Pancreas (tissue), 10 donors: ENCODE measurements around the gene RBM25. TPM values are rescaled to one million over a fixed set of nuclear protein-coding genes. Genes with fewer than 3 reads are reported as not detected.
A peak's percentile ranks its signal among the peaks of the same experiment; 100 is the strongest.
"Not testable (repeated sequence)": the region's sequence is repeated elsewhere in the genome, so short reads cannot be mapped to it uniquely, and the experiment has no call there.

Experiments used
- ATAC-seq, 4 donors: fragments of 200-7000 bp; cut with Tn5 transposase; one replicate each; pipeline versions ENCODE4 v1.8.0 to v1.9.1; 2020; ENCODE audit warnings: mild to moderate bottlenecking in 4 of 4, moderate library complexity in 4 of 4
- DNase-seq, 6 donors: peaks; one replicate each; pipeline ENCODE4 v3.0.0-alpha.2; 2020
- FAIRE-seq: peaks from 2 replicates; lab custom pipeline; 2012; peaks lifted over from hg19 to GRCh38; lab: Jason Lieb, UNC
- H3K27ac ChIP-seq, 4 donors: fragments of 200-600 bp; sonication (generic); 1 replicate in 3 of 4; 2 replicates in 1 of 4; pipeline versions ENCODE4 v1.5.0 to v1.8.0; 2020
- H3K27me3 ChIP-seq, 4 donors: fragments of 200-600 bp; one replicate each; pipeline ENCODE4 v1.8.0; 2021
- H3K36me3 ChIP-seq, 3 donors: fragments of 200-600 bp; sonication (generic) in 1 of 3; one replicate each; pipeline versions ENCODE4 v1.5.0 to v1.8.0; 2020 to 2021
- H3K4me1 ChIP-seq, 3 donors: fragments of 200-600 bp; one replicate each; pipeline ENCODE4 v1.8.0; 2021
- H3K4me3 ChIP-seq, 4 donors: fragments of 200-600 bp; sonication (generic) in 2 of 4; one replicate each; pipeline versions ENCODE4 v1.5.0 to v1.8.0; 2020 to 2021
- H3K9me3 ChIP-seq, 4 donors: fragments of 200-600 bp; one replicate each; pipeline ENCODE4 v1.8.0; 2021
- WGBS, 2 donors: extraction: QIAGEN DNeasy Blood & Tissue Kit; methylation state at CpG; one replicate each; pipeline ENCODE4 v1.1.7; 2013; 5-methylcytosine and 5-hydroxymethylcytosine counted together
- intact Hi-C, 3 donors: fragments of 100-400 bp; cut with DNase I; formaldehyde crosslinking; loops; one replicate each; pipeline versions ENCODE4 v1.11.1 to v1.14.2; 2022
- polyA plus RNA-seq, 2 donors: library from polyadenylated mRNA; stranded (reverse); fragments of 200-250 nt; gene quantifications; one replicate each; pipeline ENCODE4 v1.2.3, GENCODE V29; 2013
- total RNA-seq, 6 donors: library from RNA; stranded (reverse); fragmentation: NEBNext Ultra II Directional in 4 of 6; extraction: Animal tissue kit (Norgen Biotek cat#: 25700) in 4 of 6; gene quantifications; one replicate each; pipeline versions ENCODE4 v1.2.1 to v1.2.4, GENCODE V29; 2021 to 2023
- TF ChIP-seq, protein P1 (sequence below), 4 donors: fragments of 200-600 bp; sonication (generic) in 3 of 4; IDR thresholded peaks; one replicate each; pipeline versions ENCODE4 v1.5.0 to v1.8.0; 2021; ENCODE audit warnings: antibody characterized with exemption in 4 of 4
- donor health status: healthy with polysubstance abuse.
- donor health status: DM: no; HTN: no; CAD: no; lungs with moderate emphysema.
- donor health status: DM: no; HTN: no; CAD: no.
- donor health status: control.
- donor health status: control.
- donor health status: Bipolar disorder and iron deficiency.
- donor health status: DM: yes; HTN: yes; CAD: no.
- donor health status: DM: no; HTN: no; CAD: no.
- donor health status: DM: no; HTN: no; CAD: no.
- donor health status: DM: yes; HTN: yes; CAD: no.

The RBM25 gene
- total RNA-seq (10 to 100 TPM; 22.7 to 39.6 (median 28.4) TPM), polyA plus RNA-seq (10 to 100 TPM; 52.5 to 62.8 TPM)

DNA sequence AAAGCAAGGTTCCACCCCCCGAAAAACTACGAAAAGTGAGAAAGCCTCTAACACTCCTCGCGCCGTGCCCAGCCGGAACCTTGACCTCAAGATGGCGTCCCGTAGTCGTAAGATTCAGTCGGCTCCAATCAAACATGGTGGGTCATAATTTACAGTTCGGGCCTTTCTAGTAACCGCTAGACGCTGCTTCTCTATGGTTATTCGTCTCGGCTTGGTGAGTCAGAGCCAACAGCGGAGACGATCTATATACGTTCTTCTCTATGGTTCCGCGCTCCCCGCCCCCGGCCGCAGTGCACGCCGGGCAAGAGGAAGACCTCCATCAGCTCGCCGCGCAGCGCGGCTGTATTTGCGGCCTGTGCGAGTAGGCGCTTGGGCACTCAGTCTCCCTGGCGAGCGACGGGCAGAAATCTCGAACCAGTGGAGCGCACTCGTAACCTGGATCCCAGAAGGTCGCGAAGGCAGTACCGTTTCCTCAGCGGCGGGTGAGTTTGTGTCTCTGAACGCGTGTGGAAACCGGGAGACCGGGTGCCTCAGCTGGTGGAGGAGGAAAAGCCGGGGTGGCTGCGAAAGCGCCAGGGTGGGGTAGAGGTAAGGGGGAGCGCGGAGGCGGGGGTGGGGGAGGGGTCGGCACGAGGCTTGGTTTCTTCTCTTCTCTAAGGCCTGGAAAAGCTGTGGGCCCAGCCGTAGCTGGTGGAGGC lies at the start of gene RBM25:
Gene RBM25 (plus strand): TSS at position 311 of the 698 bp plus-strand sequence. CDS start 13,108 bp downstream, outside the sequence.
- peak; percentile 96 to 99 (median 97) for ATAC-seq
- peak; percentile 94 to 97 (median 96) for DNase-seq
- FAIRE-seq = peak; percentile 97
- intact Hi-C loops = no loop called here
- H3K36me3 ChIP-seq = no peaks in the 10 kb centered on the region
- H3K4me3 ChIP-seq = peak within 1 kb of the TSS; percentile 59 to 82 (median 80)
- no peaks in the 10 kb centered on the region for H3K9me3 ChIP-seq
- H3K4me1 ChIP-seq = peaks cover 10 to 30% (median 10%) of the 10 kb centered on the region in 3 donors
- 0 to 1% methylated on average over 56 to 57 of the region's 57 CpGs for WGBS, 2 donors
- H3K27me3 ChIP-seq = no peaks in the 10 kb centered on the region
- TF ChIP-seq, protein P1, sequence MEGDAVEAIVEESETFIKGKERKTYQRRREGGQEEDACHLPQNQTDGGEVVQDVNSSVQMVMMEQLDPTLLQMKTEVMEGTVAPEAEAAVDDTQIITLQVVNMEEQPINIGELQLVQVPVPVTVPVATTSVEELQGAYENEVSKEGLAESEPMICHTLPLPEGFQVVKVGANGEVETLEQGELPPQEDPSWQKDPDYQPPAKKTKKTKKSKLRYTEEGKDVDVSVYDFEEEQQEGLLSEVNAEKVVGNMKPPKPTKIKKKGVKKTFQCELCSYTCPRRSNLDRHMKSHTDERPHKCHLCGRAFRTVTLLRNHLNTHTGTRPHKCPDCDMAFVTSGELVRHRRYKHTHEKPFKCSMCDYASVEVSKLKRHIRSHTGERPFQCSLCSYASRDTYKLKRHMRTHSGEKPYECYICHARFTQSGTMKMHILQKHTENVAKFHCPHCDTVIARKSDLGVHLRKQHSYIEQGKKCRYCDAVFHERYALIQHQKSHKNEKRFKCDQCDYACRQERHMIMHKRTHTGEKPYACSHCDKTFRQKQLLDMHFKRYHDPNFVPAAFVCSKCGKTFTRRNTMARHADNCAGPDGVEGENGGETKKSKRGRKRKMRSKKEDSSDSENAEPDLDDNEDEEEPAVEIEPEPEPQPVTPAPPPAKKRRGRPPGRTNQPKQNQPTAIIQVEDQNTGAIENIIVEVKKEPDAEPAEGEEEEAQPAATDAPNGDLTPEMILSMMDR (IDR thresholded peaks at IDR 0.05) = no peak
- peak within 1 kb of the TSS; percentile 74 to 94 (median 88) for H3K27ac ChIP-seq

- H3K27me3 ChIP-seq, DNase-seq, H3K36me3 ChIP-seq, ATAC-seq, FAIRE-seq, H3K9me3 ChIP-seq, H3K4me3 ChIP-seq, H3K4me1 ChIP-seq, intact Hi-C loops, H3K27ac ChIP-seq: not testable (repeated sequence)
- WGBS, 2 donors = 91 to 96% methylated on average over 7 of the region's 7 CpGs
Observed at GRCh38 chr14:73011189-73011588, 47.1 kb upstream of the RBM25 start.

GRCh38 chr14:73014105-73014504 lies 44.2 kb upstream of the RBM25 start:
- Histone ChIP-seq H3K9me3 (no peaks in the 10 kb centered on the region), H3K36me3 (peaks cover 0 to 3% (median 0%) of the 10 kb centered on the region in 3 donors), H3K27me3 (no peaks in the 10 kb centered on the region), H3K27ac (no peak overlapping the region), H3K4me3 (no peak overlapping the region), H3K4me1 (no peaks in the 10 kb centered on the region)
- FAIRE-seq (no peak), ATAC-seq (no peak), DNase-seq (no peak)
- TF ChIP-seq, protein P1 (IDR thresholded peaks at IDR 0.05) = no peak
- 97 to 98% methylated on average over 2 of the region's 2 CpGs for WGBS, 2 donors
- intact Hi-C loops = no loop called here

GRCh38 chr14:73015552-73015951 lies 42.8 kb upstream of the RBM25 start:
- ATAC-seq, H3K4me1 ChIP-seq, H3K27me3 ChIP-seq, FAIRE-seq, intact Hi-C loops, H3K4me3 ChIP-seq, DNase-seq, H3K9me3 ChIP-seq, H3K36me3 ChIP-seq, H3K27ac ChIP-seq: not testable (repeated sequence)
- WGBS, 2 donors = 95 to 99% methylated on average over 14 of the region's 14 CpGs

GRCh38 chr14:73016011-73016410 lies 42.3 kb upstream of the RBM25 start:
- WGBS, 2 donors = 93 to 96% methylated on average over 10 of the region's 10 CpGs
- DNase-seq, H3K4me1 ChIP-seq, intact Hi-C loops, FAIRE-seq, H3K27ac ChIP-seq, H3K27me3 ChIP-seq, H3K4me3 ChIP-seq, H3K36me3 ChIP-seq, H3K9me3 ChIP-seq, ATAC-seq: not testable (repeated sequence)

GRCh38 chr14:73022051-73022450 lies 36.3 kb upstream of the RBM25 start:
- H3K4me3 ChIP-seq = no peak overlapping the region

More at GRCh38 chr14:73022051-73022450, 36.3 kb upstream of the RBM25 start:
- DNase-seq (no peak), FAIRE-seq (no peak), ATAC-seq (no peak)
- Histone ChIP-seq H3K36me3 (peaks cover 0 to 6% (median 0%) of the 10 kb centered on the region in 3 donors), H3K27ac (no peak overlapping the region), H3K27me3 (no peaks in the 10 kb centered on the region), H3K4me1 (peaks cover 0 to 11% (median 9%) of the 10 kb centered on the region in 3 donors), H3K9me3 (no peaks in the 10 kb centered on the region)
- 92 to 95% methylated on average over 4 of the region's 4 CpGs for WGBS, 2 donors
- intact Hi-C loops = no loop called here
- TF ChIP-seq, protein P1 (IDR thresholded peaks at IDR 0.05) = no peak
